GM21515 (cell line): ENCODE results near the gene TENT4A.

Experiments
- ATAC-seq: cut with Tn5 transposase; IDR thresholded peaks from one replicate; pipeline ENCODE4 v1.9.1; 2021; ENCODE audit not compliant: unreplicated experiment

TENT4A gene

GRCh38 chr5:6731465-6732237 lies 18.4 kb downstream of the TENT4A start:
- ATAC-seq = no peak

DNA sequence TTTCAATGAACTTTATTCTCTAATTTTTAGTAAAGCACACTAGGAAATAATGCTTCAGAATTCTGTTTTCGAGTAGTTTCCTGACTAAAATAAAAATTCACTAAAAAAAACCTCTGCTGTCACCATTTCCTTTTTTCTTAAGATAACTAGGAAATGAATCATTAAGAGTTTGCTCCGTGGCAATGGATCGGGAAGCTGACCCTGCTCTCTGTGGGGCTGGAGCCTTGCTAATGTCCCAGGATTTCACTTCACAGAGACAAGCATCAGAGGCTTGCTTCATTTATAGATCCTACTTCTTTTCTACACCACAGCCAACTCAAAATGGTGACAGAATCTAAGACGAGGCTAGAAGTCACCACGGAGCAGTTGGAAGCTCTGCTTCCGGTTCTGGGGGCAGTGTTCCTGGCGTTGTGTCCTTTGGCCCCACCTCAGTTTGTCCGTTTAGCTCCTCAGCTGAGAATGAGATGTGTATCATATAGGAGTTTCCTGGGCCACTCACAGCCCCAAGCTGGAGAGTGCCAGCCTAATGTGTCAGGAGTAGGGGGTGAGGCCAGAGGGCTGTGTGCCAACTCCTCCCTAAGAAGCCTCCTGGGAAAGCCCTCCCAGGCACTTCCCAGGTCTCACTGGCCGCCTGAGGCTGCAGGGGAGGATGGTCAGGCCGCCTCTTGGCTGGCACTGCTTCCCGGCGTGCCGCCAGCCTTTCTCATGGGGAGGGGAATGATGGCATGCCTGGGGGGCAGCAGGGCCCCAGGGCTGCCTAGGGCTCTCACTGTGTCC lies 19.6 kb downstream of the TENT4A start:
- no peak for ATAC-seq

- ATAC-seq = no peak
Measured at GRCh38 chr5:6733411-6734242, 20.4 kb downstream of the TENT4A start.

GRCh38 chr5:6734243-6734700 lies 21.0 kb downstream of the TENT4A start:
- ATAC-seq = no peak

- ATAC-seq = no peak
Measured at GRCh38 chr5:6734781-6735180, 21.5 kb downstream of the TENT4A start.

GRCh38 chr5:6736106-6736505 lies 22.9 kb downstream of the TENT4A start:
- no peak for ATAC-seq

GRCh38 chr5:6736524-6737042 lies 23.4 kb downstream of the TENT4A start:
- ATAC-seq = peak; percentile 2

DNA sequence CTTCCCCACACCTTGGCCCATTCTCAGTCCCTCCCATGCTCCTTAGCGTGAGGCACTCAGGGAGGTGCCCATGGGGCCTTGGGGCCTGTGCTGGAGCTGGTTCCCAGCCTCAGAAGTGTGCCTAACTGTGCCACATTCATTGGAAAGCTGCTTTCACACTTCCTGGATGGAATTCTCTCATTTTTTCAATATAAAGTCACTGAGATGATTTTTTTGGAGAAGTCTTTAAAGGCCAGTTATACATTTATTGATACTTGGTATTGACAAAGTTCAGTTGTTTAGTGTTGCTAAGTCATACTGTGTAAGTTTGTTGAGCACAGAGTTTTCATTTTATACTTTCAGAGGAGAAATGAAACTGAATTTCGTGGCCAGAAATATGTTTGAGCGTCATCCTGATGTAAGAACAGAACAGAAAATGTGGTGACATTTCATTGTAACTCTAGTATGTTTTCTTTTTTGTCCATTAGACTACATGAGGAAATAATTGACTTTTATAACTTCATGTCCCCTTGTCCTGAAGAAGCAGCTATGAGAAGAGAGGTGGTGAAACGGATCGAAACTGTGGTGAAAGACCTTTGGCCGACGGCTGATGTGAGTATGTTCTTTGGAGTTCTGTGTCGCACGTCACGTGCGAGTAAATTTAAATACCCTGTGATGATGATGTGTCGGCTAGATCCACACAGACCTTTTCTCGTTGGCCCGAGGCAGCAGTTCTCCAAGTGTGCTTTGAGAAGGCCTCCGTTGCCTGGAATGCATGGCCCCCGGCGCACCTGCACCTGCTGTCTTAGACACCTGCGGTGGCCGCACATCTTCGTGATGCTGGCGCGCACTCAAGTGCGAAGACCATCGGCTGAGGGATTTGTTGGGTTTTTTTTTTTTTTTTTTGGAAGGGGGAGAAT lies 24.1 kb downstream of the TENT4A start:
- ATAC-seq = peak; percentile 78

DNA sequence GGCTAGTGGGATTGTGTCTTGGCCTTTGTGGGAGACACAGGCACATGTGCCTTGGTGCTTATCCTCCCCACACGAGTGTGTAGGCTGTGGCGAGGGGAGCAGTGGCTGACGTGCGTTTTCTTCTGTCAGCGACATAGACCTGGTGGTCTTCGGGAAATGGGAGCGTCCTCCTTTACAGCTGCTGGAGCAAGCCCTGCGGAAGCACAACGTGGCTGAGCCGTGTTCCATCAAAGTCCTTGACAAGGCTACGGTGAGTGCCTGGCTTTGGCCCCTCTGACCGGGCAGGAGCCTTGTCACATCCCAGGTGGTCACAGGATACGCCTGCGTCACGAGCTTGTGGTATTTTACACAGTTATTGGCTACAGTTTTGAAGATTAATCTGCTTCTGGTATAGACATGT lies 26.4 kb downstream of the TENT4A start:
- no peak for ATAC-seq

DNA sequence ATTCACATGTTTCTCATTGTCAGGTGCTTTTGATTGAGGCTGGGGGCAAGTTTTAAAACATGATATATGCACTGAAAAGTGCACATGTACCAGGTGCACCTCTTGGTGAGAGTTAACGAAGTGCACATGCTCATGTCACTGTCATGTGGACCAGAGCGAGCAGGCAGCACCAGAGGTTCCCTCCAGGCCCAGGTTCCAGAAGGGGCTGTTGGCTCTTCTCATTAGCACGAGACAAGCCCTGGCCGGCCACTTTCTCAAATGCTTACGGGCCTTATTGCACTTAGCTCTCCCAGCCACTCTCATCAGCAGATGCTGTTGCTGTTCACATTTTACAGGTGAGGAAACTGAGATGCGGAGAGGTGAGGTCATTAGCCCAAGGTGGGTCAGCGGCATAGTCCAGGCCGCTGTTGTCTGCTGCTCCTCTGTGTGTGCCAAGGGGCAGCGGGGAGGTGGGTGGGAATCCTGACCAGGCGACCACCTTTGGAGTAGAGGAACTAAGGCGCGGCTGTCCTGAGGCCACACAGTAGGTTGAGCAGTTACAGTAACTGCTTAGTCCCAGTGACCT lies 27.4 kb downstream of the TENT4A start:
- no peak for ATAC-seq

DNA sequence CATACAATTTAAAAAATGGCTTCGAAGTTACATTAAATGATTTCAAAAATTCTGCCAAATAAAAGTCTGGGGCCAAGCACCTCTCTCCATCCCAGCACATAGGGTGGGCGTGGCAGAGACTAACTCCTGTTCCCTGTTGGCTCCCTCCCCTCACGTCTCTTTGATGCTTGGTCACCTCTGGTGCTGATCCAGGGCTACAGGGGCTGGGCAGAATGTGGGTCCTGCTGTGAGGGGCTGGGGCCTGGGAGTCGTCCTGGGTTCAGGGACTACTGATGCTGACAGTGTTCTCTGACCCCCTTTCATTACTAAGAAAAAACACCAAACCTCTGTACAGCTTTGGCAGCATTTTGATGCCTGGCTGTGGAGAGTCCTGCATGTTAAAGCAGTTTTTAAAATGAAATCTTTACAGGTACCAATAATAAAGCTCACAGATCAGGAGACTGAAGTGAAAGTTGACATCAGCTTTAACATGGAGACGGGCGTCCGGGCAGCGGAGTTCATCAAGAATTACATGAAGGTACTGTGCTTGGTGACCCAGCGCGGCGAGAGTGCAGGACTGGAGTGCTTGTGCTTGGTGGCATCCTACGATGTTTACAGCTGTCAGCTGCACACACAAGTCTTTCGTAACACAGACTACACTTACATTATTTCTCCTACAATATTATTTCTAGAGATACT lies 29.0 kb downstream of the TENT4A start:
- ATAC-seq = no peak

DNA sequence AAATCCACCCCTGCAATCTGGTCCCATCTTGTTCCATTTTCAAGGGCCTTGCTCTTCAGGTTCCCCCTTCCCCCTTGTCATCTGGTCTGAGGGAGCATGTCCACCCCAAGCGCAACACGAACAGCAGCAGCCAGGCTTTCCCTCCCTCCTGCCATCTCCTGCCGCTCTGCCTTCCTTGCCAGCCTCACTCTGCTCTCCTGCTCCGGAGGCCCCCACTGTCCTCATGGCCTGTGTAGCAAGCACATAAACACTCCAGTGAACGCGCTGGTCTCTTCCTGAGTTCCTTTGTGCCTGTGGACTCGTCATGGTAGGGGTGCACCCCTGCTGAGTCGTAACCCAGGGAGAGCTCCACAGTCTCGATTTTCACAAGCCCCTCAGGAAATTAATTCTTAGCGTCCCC lies 29.9 kb downstream of the TENT4A start:
- no peak for ATAC-seq

GRCh38 chr5:6744841-6745705 lies 31.8 kb downstream of the TENT4A start:
- no peak for ATAC-seq

DNA sequence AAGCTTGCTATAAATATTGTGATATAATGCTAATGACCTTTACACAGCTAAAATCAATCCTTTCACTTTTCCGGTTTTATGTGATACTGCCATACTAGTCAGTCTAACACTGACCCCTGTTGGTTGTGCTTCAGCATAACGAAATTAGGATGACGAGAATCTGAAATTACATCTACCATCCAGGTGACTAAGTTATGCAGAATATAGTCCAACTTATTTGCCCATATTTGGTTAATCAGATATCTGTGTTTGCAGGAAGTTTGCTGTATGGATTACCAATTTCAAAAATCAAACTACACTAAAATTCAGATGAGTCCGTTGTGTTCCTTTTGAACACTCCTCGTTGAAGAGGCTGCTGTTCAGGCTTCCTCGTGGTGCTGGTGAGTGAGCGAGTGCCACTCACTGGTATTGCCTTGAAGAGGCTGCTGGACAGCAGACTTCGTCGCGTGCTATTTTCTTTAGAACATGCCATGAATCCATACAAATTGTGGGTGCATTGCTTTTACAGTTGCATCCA lies 32.5 kb downstream of the TENT4A start:
- peak; percentile 60 for ATAC-seq

GRCh38 chr5:6746244-6746643 lies 33.0 kb downstream of the TENT4A start:
- no peak for ATAC-seq

- ATAC-seq = no peak
Measured at GRCh38 chr5:6747103-6747502, 33.9 kb downstream of the TENT4A start.

DNA sequence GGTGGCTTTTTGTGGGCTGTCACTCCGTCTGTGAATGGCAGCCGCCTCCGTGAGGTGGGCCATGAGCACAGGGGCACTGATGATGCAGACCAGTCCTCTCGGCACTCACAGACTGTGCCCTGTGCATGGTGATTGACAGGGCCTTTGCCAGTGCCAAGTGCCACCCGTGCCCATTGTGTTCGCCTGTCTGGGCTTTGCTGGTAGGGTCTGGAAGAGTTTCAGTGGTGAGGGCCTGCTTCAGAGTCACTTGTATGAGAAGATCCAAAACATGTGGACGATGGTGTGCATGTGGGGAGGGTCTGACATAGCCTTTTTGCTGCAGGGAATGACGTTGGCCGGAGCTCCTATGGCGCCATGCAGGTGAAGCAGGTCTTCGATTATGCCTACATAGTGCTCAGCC lies 34.9 kb downstream of the TENT4A start:
- ATAC-seq = no peak
